Measurements from ENCODE around the gene ANTKMT.

The ANTKMT gene

GRCh38 chr16:766008-766819, 45.3 kb downstream of the ANTKMT start:
- no peak for DNase-seq

GRCh38 chr16:766820-767640, 46.1 kb downstream of the ANTKMT start:
- no peak for DNase-seq

GRCh38 chr16:767743-768235, 46.8 kb downstream of the ANTKMT start:
- no peak for DNase-seq

- DNase-seq = no peak
These were observed 47.5 kb downstream of the ANTKMT start for GRCh38 chr16:768428-768827.

- DNase-seq = no peak
These were observed 48.3 kb downstream of the ANTKMT start for GRCh38 chr16:769184-769784.

- DNase-seq = no peak
These were observed 49.0 kb downstream of the ANTKMT start for GRCh38 chr16:769934-770333.

- DNase-seq = no peak
These were observed 49.5 kb downstream of the ANTKMT start for GRCh38 chr16:770411-770810.
